Neural progenitor cell (in vitro differentiated cells): Measurements from ENCODE around the gene NIM1K.

Experiments used
- CTCF ChIP-seq: fragments of 200-600 bp; sonication (generic); IDR thresholded peaks from 2 replicates; pipeline ENCODE4 v1.5.1; 2017; ENCODE audit warnings: antibody characterized with exemption, mild to moderate bottlenecking
- EZH2 ChIP-seq: fragments of 200-600 bp; sonication (generic); IDR thresholded peaks from 2 replicates; pipeline ENCODE4 v1.6.1; 2017; ENCODE audit warnings: antibody characterized with exemption, mild to moderate bottlenecking, moderate library complexity

DNA sequence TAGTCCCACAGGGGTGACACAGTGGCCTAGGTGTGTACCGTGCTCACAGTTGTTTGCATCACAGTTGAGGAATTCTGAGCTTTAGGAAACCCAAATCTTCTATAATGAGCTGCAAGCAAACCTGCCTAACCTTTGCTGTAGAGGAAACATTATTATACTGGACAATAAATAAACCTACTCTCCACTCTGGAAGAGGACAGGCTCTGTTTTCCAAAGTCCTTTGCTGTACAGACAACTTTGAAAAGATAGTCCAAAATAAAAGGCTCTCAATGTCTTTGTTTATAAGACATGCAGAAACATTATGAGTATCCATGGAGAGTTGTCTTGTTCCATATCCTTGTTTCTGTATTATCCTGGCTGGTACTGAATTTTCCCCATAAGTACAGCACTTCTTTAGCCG lies 42.0 kb upstream of the NIM1K start:
- TF ChIP-seq CTCF (no peak), EZH2 (no peak)
